Measurements from ENCODE around the gene LZTS3. TPM values are rescaled to one million over a fixed set of nuclear protein-coding genes. Genes with fewer than 3 reads are reported as not detected.

Gene LZTS3
- total and polyA plus RNA-seq, 2 of the 13 experiments (the other 11 are each of a cell fraction or from before 2014, with no cell fraction given): 10.1 to 31.3 TPM

GRCh38 chr20:3163099-3164042 is 10.0 kb downstream of the LZTS3 start (continued):
- TF ChIP-seq ZBTB40 (IDR thresholded peaks at IDR 0.05) (no peak), ZBTB40 (CRISPR knock-in tag; IDR thresholded peaks at IDR 0.05) (0 out of 2 replicates have a peak, but pooled peaks have one; percentile 20), THAP9 (CRISPR knock-in tag; IDR thresholded peaks at IDR 0.05; ENCODE audit: borderline replicate concordance) (peak; percentile 44), ZNF224 (CRISPR knock-in tag; IDR thresholded peaks at IDR 0.05) (no peak), ZNF687 (CRISPR knock-in tag; IDR thresholded peaks at IDR 0.05) (peak; percentile 59), ZSCAN20 (CRISPR knock-in tag; IDR thresholded peaks at IDR 0.05; ENCODE audit: borderline replicate concordance) (no peak), ZNF280B (CRISPR knock-in tag; IDR thresholded peaks at IDR 0.05; ENCODE audit: borderline replicate concordance) (0 out of 2 replicates have a peak, but pooled peaks have one; percentile 8), ZBTB8A (CRISPR knock-in tag; IDR thresholded peaks at IDR 0.05; ENCODE audit: borderline replicate concordance, low read depth) (no peak)
